GM19397 (cell line): ENCODE measurements around the gene TMUB2.

Experiments used
- ATAC-seq: cut with Tn5 transposase; IDR thresholded peaks from one replicate; pipeline ENCODE4 v1.9.1; 2021; ENCODE audit warnings: mild to moderate bottlenecking, moderate library complexity; ENCODE audit not compliant: unreplicated experiment

TMUB2 gene

GRCh38 chr17:44202756-44203155 lies 16.0 kb downstream of the TMUB2 start:
- no peak for ATAC-seq

DNA sequence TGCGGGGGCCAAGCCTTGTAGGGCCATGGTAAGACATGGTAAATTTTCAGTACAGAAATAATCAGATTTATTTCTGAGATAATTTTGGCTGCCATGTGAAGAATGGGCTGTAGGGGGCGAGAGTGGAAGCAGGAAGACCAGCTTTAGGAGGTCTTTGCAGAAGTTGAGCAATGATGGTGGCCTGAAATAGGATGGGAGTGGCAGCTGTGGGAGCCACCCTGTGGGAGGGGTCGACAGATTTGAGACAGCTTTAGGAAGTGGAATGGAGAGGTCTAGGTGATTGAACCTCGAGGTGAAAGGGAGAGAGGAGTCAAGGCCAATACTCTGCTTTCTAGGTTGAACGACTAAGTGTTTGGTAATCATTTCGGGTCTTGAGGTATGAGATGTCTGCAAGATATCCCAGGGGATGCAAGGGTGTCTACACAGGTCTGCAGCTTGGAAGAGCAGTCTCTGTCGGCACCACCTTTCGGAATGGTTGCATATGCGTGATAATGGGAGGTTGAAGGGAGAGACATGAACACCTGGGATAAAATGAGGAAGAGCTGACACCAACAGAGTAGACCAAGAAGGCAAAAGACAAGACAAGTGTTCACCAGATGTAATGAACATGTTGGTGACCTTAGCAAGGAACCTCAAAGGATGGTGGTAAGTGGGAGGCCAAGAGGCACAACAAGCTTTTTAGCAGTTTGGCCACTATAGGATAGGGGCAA lies 17.1 kb downstream of the TMUB2 start:
- ATAC-seq: no peak

DNA sequence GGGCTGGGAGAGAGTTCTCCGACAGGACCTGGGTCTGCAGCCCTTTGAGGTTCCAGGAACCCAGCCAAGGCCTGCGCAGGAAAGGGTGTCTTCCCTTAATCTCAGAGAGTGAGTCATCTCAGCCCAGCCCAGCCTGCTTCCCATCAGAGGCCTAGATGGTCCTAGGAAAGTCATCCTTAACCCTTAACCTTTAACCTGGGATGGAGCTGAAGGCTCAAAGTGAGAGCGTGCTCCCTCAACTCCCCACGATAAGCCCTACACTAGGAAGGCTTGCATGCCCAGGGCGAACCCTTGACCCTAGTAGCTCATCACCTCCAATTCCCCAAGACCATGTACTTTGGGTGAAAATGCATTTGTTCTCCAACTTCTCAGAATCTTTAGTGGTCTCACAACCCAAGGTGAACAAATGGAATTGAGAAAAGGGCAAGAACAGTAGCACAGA lies 17.7 kb downstream of the TMUB2 start:
- ATAC-seq: no peak

DNA sequence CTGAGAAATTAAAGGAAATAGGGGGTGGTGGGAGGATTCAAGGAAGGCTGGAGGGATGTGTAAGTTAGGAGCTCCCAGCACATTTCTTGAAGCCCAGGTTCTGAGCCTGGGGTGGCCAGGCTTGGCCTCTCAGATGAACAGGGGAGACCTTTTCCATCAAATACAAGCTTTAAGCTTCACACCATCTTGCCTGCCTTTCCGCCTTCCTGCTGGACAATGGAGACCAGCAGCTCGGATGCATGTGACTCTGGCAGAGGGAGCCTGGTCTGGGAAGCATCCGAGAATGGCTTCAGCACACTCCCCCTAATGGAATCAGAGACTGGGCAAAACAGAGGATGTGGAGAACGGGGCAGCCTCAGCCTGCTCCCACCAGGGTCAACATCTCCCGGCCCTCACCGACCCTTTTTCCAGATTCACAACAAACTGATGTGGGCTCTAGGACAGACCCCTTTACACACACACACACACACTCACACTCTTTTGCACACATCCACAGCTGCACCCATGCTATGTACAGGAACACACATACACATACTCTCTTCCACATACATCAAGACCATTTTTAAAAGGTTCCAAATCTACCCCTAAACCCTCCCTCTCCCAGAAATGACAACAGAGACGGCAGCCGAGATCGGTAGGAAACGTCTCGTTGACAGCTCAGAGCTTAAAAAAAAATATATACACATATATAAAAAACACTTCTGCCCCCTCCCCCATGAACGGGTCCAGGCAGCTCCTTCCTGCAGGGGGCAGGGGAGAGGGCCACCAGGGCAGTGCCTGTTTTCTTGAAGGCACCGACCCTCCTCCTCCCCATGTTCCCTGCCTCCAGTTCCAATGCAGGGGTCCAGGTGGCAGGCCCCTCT lies 19.4 kb downstream of the TMUB2 start:
- no peak for ATAC-seq

DNA sequence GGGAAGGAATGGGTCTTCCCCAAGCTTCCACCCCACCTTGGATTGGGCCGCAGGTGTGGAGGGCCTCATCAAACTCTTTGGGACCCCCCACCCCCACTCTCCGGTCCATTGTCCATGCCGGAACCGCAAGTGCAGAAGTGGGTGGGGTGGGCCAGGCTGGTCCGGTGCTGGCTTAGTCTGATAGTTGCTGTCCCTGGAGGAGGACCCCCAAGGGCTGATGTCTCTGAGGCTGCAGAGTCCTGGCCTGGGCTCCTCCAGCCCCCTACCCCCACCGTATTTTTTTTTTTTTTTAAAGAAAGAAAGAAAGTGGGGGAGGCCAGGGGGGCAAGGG lies 20.0 kb downstream of the TMUB2 start:
- ATAC-seq: no peak

DNA sequence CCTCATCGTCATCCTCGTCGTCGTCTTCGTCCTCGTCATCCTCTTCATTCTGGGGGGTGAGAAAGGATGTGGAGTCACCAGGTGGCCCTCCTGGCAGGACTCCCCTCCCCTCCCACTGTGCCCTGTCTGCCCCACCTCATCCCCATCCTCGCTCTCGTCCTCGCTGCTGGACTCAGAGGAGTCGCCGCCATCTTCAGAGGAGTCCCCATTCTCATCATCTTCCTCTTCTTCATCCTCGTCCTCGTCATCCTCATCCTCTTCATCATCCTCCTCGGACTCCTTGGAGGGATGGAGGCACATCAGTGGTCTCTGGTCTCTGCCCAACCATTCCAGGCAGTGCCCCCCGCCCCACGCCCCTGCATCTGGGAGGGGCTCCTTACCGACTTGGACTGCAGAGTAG lies 20.5 kb downstream of the TMUB2 start:
- no peak for ATAC-seq

GRCh38 chr17:44207743-44208142 lies 21.0 kb downstream of the TMUB2 start:
- ATAC-seq: no peak

DNA sequence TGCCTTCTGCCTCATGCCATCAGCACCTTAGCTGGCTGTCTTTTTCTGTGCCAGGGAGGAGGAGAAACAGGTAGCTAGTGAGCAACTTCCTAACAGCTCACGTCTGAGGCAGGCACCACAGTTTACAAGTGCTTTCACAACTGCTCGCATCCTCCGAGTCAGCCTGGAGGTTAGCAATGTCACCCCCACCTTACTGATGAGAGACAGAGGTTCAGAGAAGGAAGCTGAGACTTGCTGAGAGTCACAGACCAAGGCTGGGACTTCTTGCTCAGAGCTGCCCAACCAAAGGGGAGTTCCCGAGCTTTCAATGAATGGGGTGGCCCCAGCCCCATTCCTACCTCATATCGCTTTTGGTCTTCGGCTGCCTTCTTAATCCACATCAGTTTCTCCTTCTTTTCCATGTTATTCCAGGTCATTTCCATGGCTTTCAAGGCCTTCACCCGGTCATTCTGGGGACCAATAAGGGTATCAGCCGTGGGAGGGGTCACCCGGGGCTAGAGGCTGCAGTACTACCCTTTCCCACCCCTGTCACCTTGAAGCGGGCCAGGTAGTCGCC lies 23.1 kb downstream of the TMUB2 start:
- no peak for ATAC-seq

- peak; percentile 69 for ATAC-seq
These were observed 23.8 kb downstream of the TMUB2 start for GRCh38 chr17:44210342-44211192.

DNA sequence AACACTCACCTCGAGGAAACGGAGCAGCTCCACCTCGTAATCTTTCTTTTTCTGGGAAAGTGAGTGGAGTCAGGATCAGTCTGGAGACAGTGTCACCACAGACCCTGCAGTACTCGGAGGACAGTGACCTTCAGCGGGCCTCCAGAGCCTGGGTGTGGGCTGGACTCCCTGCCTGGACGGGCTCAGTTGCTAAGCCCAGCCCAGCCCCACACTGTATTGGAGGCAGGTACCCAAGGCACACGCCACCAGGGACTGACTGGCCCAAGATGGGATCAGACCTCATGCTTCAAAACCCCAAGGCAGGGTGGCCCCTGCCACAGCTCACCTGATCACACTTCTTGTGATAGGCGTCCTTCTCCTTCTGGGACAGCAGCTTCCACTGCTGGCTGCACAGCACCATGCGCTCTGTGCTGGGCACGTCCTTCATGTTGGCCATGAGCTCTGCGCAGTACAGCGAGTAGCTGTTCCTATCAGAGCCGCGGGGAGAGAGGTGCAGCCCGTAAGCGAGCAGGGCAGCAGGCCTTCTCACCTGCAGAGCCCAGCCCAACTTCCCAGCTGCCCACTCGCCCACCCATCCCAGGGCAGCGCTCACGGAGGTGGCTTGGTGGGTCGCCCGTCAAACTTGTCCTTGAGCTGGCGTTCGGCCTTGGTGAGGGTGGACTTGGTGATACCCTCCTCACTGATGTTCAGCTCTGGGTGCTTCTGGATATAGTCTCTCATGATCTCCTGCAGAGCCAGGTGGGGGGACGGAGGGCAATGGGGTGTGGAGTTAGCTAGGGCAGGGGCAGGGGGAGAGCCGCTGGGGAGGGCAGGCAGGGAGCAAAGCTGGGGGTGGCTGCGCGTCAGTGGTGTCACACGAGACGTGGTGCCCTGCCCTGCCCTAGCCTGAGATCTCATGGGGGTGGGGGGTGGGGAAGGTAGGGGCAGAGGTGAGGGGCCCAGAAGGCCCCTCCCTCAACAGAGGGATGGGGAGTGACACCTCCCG lies 24.8 kb downstream of the TMUB2 start:
- no peak for ATAC-seq

DNA sequence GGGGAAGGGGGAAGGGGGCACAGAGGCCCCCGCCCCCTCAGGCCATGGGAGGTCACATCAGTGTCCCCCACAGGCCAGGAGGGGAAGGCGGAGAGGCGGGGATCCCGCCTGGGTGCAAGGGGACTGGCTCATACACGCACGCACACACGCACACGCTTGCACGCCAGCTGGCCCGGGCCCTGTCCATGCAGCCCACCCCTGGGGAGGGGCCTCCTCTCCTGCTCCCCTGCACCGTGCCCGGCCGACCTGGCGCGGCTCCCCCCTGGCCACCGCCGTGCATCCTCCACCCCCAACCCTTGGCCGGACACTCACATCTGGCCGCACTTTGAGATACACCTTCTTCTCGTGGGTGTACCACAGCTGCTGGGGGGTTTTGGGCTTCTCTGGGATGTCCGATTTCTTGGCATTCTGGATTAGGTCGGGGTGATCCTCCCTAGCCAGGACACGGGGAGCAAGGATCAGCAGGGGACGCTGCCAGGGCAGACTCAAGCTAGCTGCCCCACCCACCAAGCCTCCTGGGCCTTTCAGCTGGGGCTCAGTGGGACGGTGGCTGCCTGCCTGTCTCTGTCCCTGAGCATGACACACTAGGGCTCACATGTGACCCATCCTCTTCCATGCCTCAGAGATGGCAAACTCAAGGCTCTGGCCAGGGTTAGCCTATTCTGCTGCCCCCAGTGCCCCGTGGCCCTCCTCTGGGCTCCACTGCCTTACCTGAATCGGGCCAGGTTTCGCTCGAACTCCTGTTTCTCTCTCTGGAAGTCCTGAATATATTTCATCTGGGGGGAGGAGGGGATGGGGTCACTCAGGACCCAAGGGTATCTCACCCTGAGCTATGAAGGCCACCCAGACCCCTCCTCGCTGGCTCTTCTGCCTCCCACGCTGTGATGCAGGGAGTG lies 26.0 kb downstream of the TMUB2 start:
- ATAC-seq: no peak

DNA sequence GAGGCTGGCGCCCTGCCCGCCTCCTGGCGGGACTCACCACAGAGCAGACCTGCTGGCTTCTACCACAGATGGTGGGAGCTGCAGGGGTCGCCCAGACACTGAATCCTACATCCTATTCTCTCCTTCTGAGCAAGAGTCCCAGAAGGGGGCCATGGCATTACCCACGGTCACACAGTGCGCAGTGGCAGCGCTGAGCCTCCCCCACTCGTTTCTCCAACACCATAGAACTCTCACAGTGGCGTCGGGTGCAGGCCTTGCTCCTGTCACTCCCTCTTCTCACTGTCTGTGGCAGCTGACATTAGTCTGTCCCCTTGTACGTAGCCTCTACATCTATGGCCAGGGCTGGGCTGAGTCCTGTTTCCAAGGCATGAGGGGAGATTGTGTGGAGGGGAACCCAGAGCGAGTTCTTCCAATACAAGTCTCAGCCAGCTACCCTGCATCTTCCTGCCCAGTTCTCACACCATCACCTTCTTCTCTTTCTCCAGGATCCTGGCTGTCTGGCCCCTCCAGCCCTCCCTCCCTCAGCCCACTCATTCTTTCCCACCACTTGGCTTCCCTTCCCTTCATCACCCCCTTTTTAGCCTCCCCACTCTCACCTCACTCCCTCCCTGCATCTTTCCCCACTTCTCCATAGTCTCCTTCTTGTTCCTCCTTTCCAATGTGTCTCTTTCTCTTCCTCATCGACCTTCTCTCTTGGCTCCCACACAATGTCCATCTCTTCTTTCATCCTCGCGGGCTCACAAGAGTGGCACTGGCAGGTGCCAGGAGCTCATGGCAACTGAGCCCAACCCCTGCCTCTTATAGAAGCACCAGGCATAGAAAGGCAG lies 26.8 kb downstream of the TMUB2 start:
- no peak for ATAC-seq

- ATAC-seq: no peak
These were observed 27.4 kb downstream of the TMUB2 start for GRCh38 chr17:44214230-44214494.

DNA sequence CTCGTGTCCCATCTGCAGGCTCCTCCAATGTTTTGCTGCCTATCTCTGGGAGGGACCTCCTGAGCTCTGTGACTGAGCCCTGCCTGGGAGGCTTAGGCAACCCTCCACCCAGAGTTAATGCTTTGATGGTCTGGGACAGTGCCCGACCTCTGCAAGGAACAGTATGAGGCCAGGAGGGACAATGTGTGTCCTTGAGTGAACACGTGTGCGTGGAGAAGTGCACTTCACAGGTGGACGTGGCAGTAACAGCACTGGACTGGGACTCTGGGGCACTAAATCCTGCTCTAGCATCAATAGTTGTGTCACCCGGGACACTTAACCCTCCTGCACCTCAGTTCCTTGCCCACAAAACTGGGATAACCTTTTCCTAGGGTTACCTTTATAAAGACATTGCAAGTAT lies 28.1 kb downstream of the TMUB2 start:
- no peak for ATAC-seq

- no peak for ATAC-seq
These were observed 29.4 kb downstream of the TMUB2 start for GRCh38 chr17:44216173-44216572.

DNA sequence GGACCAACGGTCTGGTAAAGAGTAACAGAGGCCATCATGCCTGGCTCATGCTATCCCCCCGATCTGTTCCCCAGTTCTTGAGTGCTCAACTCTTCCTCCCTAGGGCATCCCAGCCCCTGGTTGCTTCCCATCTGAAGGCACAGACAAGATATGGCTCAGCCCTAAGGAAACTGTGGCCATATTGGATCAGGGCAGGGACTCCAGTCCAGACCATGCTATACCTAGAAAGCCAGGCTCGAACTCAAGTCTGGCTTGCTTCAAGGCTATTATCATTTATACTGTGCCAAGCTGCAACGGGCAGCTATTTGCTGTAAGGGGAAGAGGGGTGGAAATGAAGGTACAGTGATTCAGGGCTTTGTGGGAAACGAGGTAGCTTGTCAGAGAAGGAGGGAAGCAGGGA lies 29.9 kb downstream of the TMUB2 start:
- no peak for ATAC-seq

- no peak for ATAC-seq
These were observed 31.1 kb downstream of the TMUB2 start for GRCh38 chr17:44217738-44218343.
